OCI-LY7 (cell line): ENCODE results near the gene GPR63. TPM values are rescaled to one million over a fixed set of nuclear protein-coding genes. Genes with fewer than 3 reads are reported as not detected.

Experiments used
- BruUV-seq: library from RNA; stranded (reverse); fragments of 400-500 nt; replicated peaks from 2 replicates; lab custom pipeline; 2021; lab: Mats Ljungman, UMichigan
- CTCF ChIA-PET: fragments of 300-600 bp; sonication (Branson Sonifier 250); formaldehyde crosslinking; loops from one replicate; lab custom pipeline; 2022; ENCODE audit warnings: antibody characterized with exemption; ENCODE audit not compliant: unreplicated experiment; lab: Charles Lee
- POLR2A ChIA-PET: fragments of 300-600 bp; sonication (Branson Sonifier 250); formaldehyde crosslinking; loops from one replicate; lab custom pipeline; 2022; ENCODE audit warnings: antibody characterized with exemption; lab: Charles Lee
- DNase-seq: peaks from one replicate; pipeline ENCODE4 v3.0.0-alpha.2; 2015; ENCODE audit warnings: low spot score
- H2AFZ ChIP-seq: fragments of 200-600 bp; sonication (generic), shearing (Covaris generic); 2 replicates; pipeline ENCODE4 v1.6.1; 2014; ENCODE audit warnings: mild to moderate bottlenecking, antibody characterized with exemption, low read length, moderate library complexity
- H3K27ac ChIP-seq: fragments of 200-600 bp; sonication (generic); 2 replicates; pipeline ENCODE4 v1.5.1; 2014; ENCODE audit warnings: mixed run types, low read depth, mild to moderate bottlenecking, moderate library complexity, low read length, inconsistent platforms; ENCODE audit not compliant: poor library complexity, severe bottlenecking
- H3K36me3 ChIP-seq: fragments of 200-600 bp; sonication (generic); 2 replicates; pipeline ENCODE4 v1.6.1; 2014; ENCODE audit warnings: mild to moderate bottlenecking, antibody characterized with exemption, low read length, moderate library complexity, mixed read lengths; ENCODE audit not compliant: insufficient read depth
- H3K4me1 ChIP-seq: fragments of 200-600 bp; sonication (generic); 2 replicates; pipeline ENCODE4 v1.5.1; 2014; ENCODE audit warnings: mild to moderate bottlenecking, low read length; ENCODE audit not compliant: insufficient read depth, poor library complexity, severe bottlenecking
- H3K4me2 ChIP-seq: fragments of 200-600 bp; sonication (generic); 2 replicates; pipeline ENCODE4 v1.6.1; 2014; ENCODE audit warnings: mild to moderate bottlenecking, low read length
- H3K4me3 ChIP-seq: fragments of 200-600 bp; sonication (generic); 2 replicates; pipeline ENCODE4 v1.5.1; 2014; ENCODE audit warnings: mild to moderate bottlenecking, low read depth, low read length; ENCODE audit not compliant: poor library complexity, severe bottlenecking
- H3K79me2 ChIP-seq: fragments of 200-600 bp; sonication (generic); 2 replicates; pipeline ENCODE4 v1.6.1; 2016; ENCODE audit warnings: low read depth, mild to moderate bottlenecking, low read length, moderate library complexity, mixed read lengths; ENCODE audit not compliant: insufficient read depth
- H3K9me2 ChIP-seq: fragments of 200-600 bp; sonication (generic); 2 replicates; pipeline ENCODE4 v1.6.1; 2016; ENCODE audit warnings: mild to moderate bottlenecking, low read length, mixed read lengths; ENCODE audit not compliant: insufficient read depth
- H3K9me3 ChIP-seq: fragments of 200-600 bp; sonication (generic); 2 replicates; pipeline ENCODE4 v1.6.1; 2014; ENCODE audit warnings: mild to moderate bottlenecking, mixed run types, low read length, mixed read lengths
- H4K20me1 ChIP-seq: fragments of 200-600 bp; sonication (generic); 2 replicates; pipeline ENCODE4 v1.6.1; 2014; ENCODE audit warnings: mild to moderate bottlenecking, antibody characterized with exemption, low read length, moderate library complexity, mixed read lengths; ENCODE audit not compliant: insufficient read depth
- EZH2phosphoT487 ChIP-seq: fragments of 200-600 bp; sonication (generic); IDR thresholded peaks from 2 replicates; pipeline ENCODE4 v1.6.1; 2018; ENCODE audit warnings: low read depth, borderline replicate concordance, mild to moderate bottlenecking, mixed run types, antibody characterized with exemption, low read length, moderate library complexity, mixed read lengths
- intact Hi-C: fragments of 100-400 bp; cut with micrococcal nuclease; formaldehyde crosslinking; loops from one replicate; pipeline ENCODE4 v1.10.0; 2022; ENCODE audit not compliant: unreplicated experiment
- total RNA-seq, 2 experiments: library from RNA; depleted of rRNA in 1 of 2; stranded (reverse); fragments of >200 nt in 1 of 2; shearing (Covaris generic) in 1 of 2; gene quantifications; 2 replicates each; pipeline ENCODE4 v1.2.3, GENCODE V29; 2014 to 2022
- TF ChIP-seq, protein P1 (sequence below): fragments of 200-600 bp; sonication (generic); conservative IDR thresholded peaks from 2 replicates; pipeline ENCODE4 v1.5.1; 2014; ENCODE audit warnings: mild to moderate bottlenecking, antibody characterized with exemption, low read length, moderate library complexity, mixed read lengths

The GPR63 gene
- total RNA-seq, 2 experiments from 2014 or later: 1.0 to 1.6 TPM

- no peak overlapping the region for H2AFZ ChIP-seq
- BruUV-seq: no TSS peak
- intact Hi-C loops: no loop called here
- H3K4me3 ChIP-seq: no peak overlapping the region
- no peak overlapping the region for H3K4me2 ChIP-seq
- peaks cover 7% of the 10 kb centered on the region; the same call in 1 of the 2 replicates for H3K9me3 ChIP-seq
- H3K79me2 ChIP-seq: no peaks in the 10 kb centered on the region
- no peak overlapping the region for H3K27ac ChIP-seq
- H3K36me3 ChIP-seq: no peaks in the 10 kb centered on the region
- POLR2A ChIA-PET: interaction anchor here (0.6 to 1.2 kb wide), 2 partner anchors 42 to 363 kb away, joined by 3 read pairs; no protein-coding TSS in a partner anchor
- no peaks in the 10 kb centered on the region for H3K4me1 ChIP-seq
- CTCF ChIA-PET: no interaction called here
- no peak for TF ChIP-seq EZH2phosphoT487
- TF ChIP-seq, protein P1, sequence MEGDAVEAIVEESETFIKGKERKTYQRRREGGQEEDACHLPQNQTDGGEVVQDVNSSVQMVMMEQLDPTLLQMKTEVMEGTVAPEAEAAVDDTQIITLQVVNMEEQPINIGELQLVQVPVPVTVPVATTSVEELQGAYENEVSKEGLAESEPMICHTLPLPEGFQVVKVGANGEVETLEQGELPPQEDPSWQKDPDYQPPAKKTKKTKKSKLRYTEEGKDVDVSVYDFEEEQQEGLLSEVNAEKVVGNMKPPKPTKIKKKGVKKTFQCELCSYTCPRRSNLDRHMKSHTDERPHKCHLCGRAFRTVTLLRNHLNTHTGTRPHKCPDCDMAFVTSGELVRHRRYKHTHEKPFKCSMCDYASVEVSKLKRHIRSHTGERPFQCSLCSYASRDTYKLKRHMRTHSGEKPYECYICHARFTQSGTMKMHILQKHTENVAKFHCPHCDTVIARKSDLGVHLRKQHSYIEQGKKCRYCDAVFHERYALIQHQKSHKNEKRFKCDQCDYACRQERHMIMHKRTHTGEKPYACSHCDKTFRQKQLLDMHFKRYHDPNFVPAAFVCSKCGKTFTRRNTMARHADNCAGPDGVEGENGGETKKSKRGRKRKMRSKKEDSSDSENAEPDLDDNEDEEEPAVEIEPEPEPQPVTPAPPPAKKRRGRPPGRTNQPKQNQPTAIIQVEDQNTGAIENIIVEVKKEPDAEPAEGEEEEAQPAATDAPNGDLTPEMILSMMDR: no peak
- H4K20me1 ChIP-seq: no peaks in the 10 kb centered on the region
- no peak for DNase-seq
- H3K9me2 ChIP-seq: no peaks in the 10 kb centered on the region
Measured at GRCh38 chr6:96865055-96865405, 27.8 kb upstream of the GPR63 start.

GRCh38 chr6:96864216-96865054, 27.2 kb upstream of the GPR63 start:
- H3K9me2 ChIP-seq: no peaks in the 10 kb centered on the region
- ChIA-PET CTCF (no interaction called here), POLR2A (interaction anchor here (0.6 to 1.3 kb wide), 5 partner anchors 10 to 362 kb away, joined by 3 to 4 read pairs (median 3); no protein-coding TSS in a partner anchor)
- H3K9me3 ChIP-seq: peaks cover 7% of the 10 kb centered on the region; the same call in 1 of the 2 replicates
- no peak for TF ChIP-seq EZH2phosphoT487
- TF ChIP-seq, protein P1: no peak
- no peaks in the 10 kb centered on the region for H3K36me3 ChIP-seq
- intact Hi-C loops: no loop called here
- no peak for DNase-seq
- no TSS peak for BruUV-seq
- no peak overlapping the region for H3K27ac ChIP-seq
- H3K79me2 ChIP-seq: no peaks in the 10 kb centered on the region
- H3K4me2 ChIP-seq: no peak overlapping the region
- no peak overlapping the region for H3K4me3 ChIP-seq
- H4K20me1 ChIP-seq: no peaks in the 10 kb centered on the region
- no peak overlapping the region for H2AFZ ChIP-seq
- H3K4me1 ChIP-seq: no peaks in the 10 kb centered on the region

GRCh38 chr6:96862560-96862959, 25.3 kb upstream of the GPR63 start:
- no TSS peak for BruUV-seq
- ChIA-PET POLR2A (no interaction called here), CTCF (interaction anchor here (0.6 kb wide), 1 partner anchor 200 kb away, joined by 3 read pairs; no protein-coding TSS in a partner anchor)
- Histone ChIP-seq H3K9me2 (no peaks in the 10 kb centered on the region), H3K79me2 (no peaks in the 10 kb centered on the region), H3K27ac (no peak overlapping the region), H3K4me3 (no peak overlapping the region), H3K36me3 (no peaks in the 10 kb centered on the region), H3K4me1 (no peaks in the 10 kb centered on the region), H3K9me3 (peaks cover 7% of the 10 kb centered on the region; the same call in 1 of the 2 replicates), H2AFZ (no peak overlapping the region), H3K4me2 (no peak overlapping the region), H4K20me1 (no peaks in the 10 kb centered on the region)
- DNase-seq: no peak
- intact Hi-C loops: no loop called here
- TF ChIP-seq, protein P1: no peak
- no peak for TF ChIP-seq EZH2phosphoT487
